ENCODE measurements around the gene EXOC3L4.
A peak's percentile ranks its signal among the peaks of the same experiment; 100 is the strongest.
"Not testable (repeated sequence)": the region's sequence is repeated elsewhere in the genome, so short reads cannot be mapped to it uniquely, and the experiment has no call there.

The EXOC3L4 gene

DNA sequence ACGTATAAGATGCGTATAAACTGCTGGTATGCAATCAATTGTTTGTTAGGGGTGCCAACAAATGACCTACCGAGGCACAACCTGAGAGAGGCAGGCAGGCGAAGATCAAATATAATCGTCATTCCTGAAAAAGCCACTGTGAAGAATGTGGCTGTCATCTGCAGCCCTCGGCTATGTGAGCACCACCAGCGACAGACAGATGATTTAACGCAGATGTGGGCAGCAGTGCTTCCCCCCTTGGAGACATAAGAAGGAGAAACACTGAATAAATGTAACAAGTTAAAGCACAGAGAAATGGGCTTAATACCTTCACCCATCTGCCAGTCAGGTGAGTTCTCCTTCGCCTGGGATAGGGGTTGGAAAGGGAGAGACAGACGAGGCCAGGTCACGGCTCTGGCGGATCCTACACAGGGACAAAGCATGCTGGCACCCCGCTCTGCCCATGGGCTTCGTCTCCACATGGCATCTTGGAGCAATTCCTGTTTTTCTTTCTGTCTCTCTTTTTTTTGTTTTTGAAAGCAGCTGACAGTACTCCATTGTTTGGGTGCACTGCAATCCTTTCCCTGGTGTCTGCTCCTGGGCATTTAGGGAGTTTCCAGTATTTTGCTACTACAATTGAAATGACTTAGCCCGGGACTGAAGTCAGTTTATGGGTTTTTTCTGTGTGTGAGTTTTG, 56.9 kb downstream of the EXOC3L4 start:
- TF ChIP-seq TCF4 (CRISPR knock-in tag; IDR thresholded peaks at IDR 0.05; ENCODE audit: borderline replicate concordance) (no peak), PPARA (CRISPR knock-in tag; IDR thresholded peaks at IDR 0.05; ENCODE audit: borderline replicate concordance) (no peak), BACH2 (CRISPR knock-in tag; IDR thresholded peaks at IDR 0.05; ENCODE audit: borderline replicate concordance) (no peak), GLIS3 (CRISPR knock-in tag; IDR thresholded peaks at IDR 0.05) (no peak), ZFP3 (CRISPR knock-in tag; IDR thresholded peaks at IDR 0.05) (no peak), TOX (CRISPR knock-in tag; IDR thresholded peaks at IDR 0.05; ENCODE audit: borderline replicate concordance) (no peak), ZFP30 (CRISPR knock-in tag; IDR thresholded peaks at IDR 0.05) (no peak), RARB (CRISPR knock-in tag; IDR thresholded peaks at IDR 0.05) (no peak), ZNF70 (CRISPR knock-in tag; IDR thresholded peaks at IDR 0.05) (no peak)
- TF ChIP-seq, protein P1, sequence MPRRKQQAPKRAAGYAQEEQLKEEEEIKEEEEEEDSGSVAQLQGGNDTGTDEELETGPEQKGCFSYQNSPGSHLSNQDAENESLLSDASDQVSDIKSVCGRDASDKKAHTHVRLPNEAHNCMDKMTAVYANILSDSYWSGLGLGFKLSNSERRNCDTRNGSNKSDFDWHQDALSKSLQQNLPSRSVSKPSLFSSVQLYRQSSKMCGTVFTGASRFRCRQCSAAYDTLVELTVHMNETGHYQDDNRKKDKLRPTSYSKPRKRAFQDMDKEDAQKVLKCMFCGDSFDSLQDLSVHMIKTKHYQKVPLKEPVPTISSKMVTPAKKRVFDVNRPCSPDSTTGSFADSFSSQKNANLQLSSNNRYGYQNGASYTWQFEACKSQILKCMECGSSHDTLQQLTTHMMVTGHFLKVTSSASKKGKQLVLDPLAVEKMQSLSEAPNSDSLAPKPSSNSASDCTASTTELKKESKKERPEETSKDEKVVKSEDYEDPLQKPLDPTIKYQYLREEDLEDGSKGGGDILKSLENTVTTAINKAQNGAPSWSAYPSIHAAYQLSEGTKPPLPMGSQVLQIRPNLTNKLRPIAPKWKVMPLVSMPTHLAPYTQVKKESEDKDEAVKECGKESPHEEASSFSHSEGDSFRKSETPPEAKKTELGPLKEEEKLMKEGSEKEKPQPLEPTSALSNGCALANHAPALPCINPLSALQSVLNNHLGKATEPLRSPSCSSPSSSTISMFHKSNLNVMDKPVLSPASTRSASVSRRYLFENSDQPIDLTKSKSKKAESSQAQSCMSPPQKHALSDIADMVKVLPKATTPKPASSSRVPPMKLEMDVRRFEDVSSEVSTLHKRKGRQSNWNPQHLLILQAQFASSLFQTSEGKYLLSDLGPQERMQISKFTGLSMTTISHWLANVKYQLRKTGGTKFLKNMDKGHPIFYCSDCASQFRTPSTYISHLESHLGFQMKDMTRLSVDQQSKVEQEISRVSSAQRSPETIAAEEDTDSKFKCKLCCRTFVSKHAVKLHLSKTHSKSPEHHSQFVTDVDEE (CRISPR knock-in tag; IDR thresholded peaks at IDR 0.05) = no peak
- TF ChIP-seq, protein P2, sequence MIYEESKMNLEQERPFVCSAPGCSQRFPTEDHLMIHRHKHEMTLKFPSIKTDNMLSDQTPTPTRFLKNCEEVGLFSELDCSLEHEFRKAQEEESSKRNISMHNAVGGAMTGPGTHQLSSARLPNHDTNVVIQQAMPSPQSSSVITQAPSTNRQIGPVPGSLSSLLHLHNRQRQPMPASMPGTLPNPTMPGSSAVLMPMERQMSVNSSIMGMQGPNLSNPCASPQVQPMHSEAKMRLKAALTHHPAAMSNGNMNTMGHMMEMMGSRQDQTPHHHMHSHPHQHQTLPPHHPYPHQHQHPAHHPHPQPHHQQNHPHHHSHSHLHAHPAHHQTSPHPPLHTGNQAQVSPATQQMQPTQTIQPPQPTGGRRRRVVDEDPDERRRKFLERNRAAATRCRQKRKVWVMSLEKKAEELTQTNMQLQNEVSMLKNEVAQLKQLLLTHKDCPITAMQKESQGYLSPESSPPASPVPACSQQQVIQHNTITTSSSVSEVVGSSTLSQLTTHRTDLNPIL (CRISPR knock-in tag; IDR thresholded peaks at IDR 0.05; ENCODE audit: low read depth) = no peak
- TF ChIP-seq, protein P3, sequence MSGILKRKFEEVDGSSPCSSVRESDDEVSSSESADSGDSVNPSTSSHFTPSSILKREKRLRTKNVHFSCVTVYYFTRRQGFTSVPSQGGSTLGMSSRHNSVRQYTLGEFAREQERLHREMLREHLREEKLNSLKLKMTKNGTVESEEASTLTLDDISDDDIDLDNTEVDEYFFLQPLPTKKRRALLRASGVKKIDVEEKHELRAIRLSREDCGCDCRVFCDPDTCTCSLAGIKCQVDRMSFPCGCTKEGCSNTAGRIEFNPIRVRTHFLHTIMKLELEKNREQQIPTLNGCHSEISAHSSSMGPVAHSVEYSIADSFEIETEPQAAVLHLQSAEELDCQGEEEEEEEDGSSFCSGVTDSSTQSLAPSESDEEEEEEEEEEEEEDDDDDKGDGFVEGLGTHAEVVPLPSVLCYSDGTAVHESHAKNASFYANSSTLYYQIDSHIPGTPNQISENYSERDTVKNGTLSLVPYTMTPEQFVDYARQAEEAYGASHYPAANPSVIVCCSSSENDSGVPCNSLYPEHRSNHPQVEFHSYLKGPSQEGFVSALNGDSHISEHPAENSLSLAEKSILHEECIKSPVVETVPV (CRISPR knock-in tag; IDR thresholded peaks at IDR 0.05) = no peak
- no peak; the same call in 2 of the 3 replicates for ATAC-seq

DNA sequence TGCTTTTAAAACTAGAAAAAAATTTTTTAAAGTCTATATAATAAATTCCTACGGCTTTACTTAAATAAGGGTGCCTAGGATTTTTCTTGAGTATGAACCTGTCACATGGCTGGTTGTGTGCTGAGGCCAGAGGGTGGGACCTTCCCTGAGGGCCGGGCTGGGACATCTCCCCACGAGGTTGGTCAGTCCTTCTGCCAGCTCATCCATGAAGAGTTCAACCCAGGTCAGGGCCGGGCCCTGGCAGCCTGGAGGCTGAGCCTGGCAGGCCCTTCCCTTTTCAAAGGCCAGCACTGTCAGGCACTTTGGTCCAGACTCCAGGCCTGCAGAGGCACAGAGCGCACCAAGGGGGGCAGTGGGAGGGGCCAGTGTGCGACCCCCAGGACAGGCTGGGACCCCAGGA, 60.5 kb downstream of the EXOC3L4 start:
- peak; percentile 99 for ATAC-seq
- TF ChIP-seq ESRRG (CRISPR knock-in tag; IDR thresholded peaks at IDR 0.05) (no peak), TCF4 (CRISPR knock-in tag; IDR thresholded peaks at IDR 0.05; ENCODE audit: borderline replicate concordance) (no peak), ZNF565 (CRISPR knock-in tag; conservative IDR thresholded peaks at IDR 0.05; ENCODE audit: low read depth) (no peak), GLIS3 (CRISPR knock-in tag; IDR thresholded peaks at IDR 0.05) (no peak)

DNA sequence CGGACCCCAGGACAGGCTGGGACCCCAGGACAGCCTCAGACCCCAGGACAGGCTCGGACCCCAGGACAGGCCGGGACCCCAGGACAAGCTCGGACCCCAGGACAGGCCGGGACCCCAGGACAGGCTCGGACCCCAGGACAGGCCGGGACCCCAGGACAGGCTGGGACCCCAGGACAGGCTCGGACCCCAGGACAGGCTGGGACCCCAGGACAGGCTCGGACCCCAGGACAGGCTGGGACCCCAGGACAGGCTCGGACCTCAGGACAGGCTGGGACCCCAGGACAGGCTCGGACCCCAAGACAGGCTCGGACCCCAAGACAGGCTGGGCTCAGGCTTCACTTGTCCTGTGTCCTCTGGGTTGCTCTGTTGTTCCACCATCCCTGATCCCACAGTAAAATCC, 60.9 kb downstream of the EXOC3L4 start:
- ATAC-seq = not testable (repeated sequence)

DNA sequence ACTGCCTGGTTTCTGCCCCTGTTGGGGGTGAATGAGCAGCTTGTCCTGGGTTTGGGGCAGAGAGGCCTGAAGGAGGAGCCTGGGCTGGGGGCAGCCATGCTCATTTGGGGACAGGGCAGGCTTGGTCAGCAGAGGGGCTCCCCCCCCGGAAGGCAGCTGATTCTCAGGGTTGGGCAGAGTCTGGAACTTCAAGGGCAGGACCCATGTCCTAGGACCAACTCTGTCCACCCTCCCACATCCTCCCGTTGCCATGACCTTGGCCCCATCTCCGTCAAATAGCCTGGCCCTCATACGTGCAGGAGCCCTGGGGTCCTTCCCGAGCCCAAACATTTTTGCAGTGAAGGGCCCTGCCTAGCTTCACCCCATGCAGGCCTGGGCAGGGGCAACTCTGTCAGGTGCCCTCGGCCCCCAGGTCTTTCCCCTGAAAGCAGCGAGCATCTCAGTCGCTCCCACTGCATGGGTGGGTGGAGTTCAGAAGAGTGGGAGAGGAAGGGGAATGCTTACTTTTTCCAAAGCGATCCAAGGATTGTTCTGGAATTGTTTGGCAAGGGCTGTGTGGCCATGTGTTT, 61.4 kb downstream of the EXOC3L4 start:
- TF ChIP-seq, protein P4, sequence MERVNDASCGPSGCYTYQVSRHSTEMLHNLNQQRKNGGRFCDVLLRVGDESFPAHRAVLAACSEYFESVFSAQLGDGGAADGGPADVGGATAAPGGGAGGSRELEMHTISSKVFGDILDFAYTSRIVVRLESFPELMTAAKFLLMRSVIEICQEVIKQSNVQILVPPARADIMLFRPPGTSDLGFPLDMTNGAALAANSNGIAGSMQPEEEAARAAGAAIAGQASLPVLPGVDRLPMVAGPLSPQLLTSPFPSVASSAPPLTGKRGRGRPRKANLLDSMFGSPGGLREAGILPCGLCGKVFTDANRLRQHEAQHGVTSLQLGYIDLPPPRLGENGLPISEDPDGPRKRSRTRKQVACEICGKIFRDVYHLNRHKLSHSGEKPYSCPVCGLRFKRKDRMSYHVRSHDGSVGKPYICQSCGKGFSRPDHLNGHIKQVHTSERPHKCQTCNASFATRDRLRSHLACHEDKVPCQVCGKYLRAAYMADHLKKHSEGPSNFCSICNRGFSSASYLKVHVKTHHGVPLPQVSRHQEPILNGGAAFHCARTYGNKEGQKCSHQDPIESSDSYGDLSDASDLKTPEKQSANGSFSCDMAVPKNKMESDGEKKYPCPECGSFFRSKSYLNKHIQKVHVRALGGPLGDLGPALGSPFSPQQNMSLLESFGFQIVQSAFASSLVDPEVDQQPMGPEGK (CRISPR knock-in tag; IDR thresholded peaks at IDR 0.05; ENCODE audit: borderline replicate concordance) = no peak
- TF ChIP-seq ZNF8 (CRISPR knock-in tag; IDR thresholded peaks at IDR 0.05) (no peak), PPARA (CRISPR knock-in tag; IDR thresholded peaks at IDR 0.05; ENCODE audit: borderline replicate concordance) (no peak), SNAI2 (CRISPR knock-in tag; IDR thresholded peaks at IDR 0.05) (no peak), ZNF70 (CRISPR knock-in tag; IDR thresholded peaks at IDR 0.05) (no peak), ZFP30 (CRISPR knock-in tag; IDR thresholded peaks at IDR 0.05) (no peak), ARNTL (CRISPR knock-in tag; IDR thresholded peaks at IDR 0.05; ENCODE audit: borderline replicate concordance, low read depth) (no peak), OSR1 (CRISPR knock-in tag; IDR thresholded peaks at IDR 0.05) (no peak), TCF4 (CRISPR knock-in tag; IDR thresholded peaks at IDR 0.05; ENCODE audit: borderline replicate concordance) (no peak), ESRRG (CRISPR knock-in tag; IDR thresholded peaks at IDR 0.05) (no peak)
- TF ChIP-seq, protein P3 (CRISPR knock-in tag; IDR thresholded peaks at IDR 0.05) = no peak
- TF ChIP-seq, protein P5, sequence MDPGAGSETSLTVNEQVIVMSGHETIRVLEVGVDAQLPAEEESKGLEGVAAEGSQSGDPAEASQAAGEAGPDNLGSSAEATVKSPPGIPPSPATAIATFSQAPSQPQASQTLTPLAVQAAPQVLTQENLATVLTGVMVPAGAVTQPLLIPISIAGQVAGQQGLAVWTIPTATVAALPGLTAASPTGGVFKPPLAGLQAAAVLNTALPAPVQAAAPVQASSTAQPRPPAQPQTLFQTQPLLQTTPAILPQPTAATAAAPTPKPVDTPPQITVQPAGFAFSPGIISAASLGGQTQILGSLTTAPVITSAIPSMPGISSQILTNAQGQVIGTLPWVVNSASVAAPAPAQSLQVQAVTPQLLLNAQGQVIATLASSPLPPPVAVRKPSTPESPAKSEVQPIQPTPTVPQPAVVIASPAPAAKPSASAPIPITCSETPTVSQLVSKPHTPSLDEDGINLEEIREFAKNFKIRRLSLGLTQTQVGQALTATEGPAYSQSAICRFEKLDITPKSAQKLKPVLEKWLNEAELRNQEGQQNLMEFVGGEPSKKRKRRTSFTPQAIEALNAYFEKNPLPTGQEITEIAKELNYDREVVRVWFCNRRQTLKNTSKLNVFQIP (CRISPR knock-in tag; IDR thresholded peaks at IDR 0.05; ENCODE audit: borderline replicate concordance, low read depth) = no peak
- ATAC-seq = no peak
